ENCODE measurements around the gene PRKCA.

Gene PRKCA

DNA sequence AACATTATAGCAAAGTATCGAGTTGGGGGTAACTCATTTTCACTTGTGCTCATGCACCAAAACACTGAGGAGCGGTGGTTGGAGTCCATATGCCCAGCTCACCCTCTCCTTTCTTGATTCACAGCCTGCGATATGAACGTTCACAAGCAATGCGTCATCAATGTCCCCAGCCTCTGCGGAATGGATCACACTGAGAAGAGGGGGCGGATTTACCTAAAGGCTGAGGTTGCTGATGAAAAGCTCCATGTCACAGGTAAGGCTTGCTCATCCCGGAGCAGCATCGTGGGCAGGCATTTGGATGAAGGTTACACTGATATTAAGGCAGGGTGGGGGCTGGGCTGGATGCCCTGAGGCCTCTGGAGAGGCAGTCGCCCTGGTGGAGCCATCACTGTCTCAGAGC, 342.8 kb downstream of the PRKCA start:
- no peak overlapping the region for H3K4me3 ChIP-seq
- intact Hi-C loops (cut with DNase I; ENCODE audit: low total_unique reads): no loop called here
- no peak overlapping the region for H3K27ac ChIP-seq
- H3K27me3 ChIP-seq: no peaks in the 10 kb centered on the region
- no peaks in the 10 kb centered on the region for H3K9me3 ChIP-seq
- no peak for DNase-seq
- peaks cover 0 to 30% (median 3%) of the 10 kb centered on the region in 4 donors for H3K4me1 ChIP-seq
- TF ChIP-seq, protein P1, sequence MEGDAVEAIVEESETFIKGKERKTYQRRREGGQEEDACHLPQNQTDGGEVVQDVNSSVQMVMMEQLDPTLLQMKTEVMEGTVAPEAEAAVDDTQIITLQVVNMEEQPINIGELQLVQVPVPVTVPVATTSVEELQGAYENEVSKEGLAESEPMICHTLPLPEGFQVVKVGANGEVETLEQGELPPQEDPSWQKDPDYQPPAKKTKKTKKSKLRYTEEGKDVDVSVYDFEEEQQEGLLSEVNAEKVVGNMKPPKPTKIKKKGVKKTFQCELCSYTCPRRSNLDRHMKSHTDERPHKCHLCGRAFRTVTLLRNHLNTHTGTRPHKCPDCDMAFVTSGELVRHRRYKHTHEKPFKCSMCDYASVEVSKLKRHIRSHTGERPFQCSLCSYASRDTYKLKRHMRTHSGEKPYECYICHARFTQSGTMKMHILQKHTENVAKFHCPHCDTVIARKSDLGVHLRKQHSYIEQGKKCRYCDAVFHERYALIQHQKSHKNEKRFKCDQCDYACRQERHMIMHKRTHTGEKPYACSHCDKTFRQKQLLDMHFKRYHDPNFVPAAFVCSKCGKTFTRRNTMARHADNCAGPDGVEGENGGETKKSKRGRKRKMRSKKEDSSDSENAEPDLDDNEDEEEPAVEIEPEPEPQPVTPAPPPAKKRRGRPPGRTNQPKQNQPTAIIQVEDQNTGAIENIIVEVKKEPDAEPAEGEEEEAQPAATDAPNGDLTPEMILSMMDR (IDR thresholded peaks at IDR 0.05): no peak
- H3K36me3 ChIP-seq: peaks cover 0 to 5% (median 0%) of the 10 kb centered on the region in 3 donors

DNA sequence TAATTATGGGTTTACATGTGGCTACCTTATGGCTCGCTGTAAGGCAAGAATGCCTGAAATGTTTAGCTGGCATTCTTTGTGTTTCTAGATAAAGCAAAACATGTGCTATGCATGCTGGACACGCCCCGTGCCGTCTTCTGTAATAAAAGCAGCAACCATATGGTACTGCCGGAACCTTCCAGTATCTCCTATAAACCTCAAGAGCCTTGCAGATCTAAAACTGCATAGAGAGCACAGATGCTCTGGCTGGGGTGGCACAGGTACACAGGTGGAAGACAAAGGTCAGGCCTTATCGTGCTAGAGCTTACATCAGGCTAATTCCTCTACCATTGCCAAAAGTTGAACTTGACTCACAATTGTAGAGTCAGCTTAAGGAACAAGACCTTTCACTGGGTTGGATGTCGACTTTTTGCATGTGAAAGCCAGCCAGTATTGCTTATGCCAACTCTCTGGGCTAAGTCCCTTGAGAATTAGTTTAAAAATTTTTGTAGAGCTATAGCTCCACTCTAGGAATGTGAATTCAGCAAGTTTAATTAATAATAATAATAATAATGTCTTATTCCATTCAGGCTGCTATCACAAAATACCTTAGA, 345.1 kb downstream of the PRKCA start:
- Histone ChIP-seq H3K36me3 (peaks cover 0 to 5% (median 0%) of the 10 kb centered on the region in 3 donors), H3K27ac (no peak overlapping the region), H3K9me3 (no peaks in the 10 kb centered on the region), H3K4me1 (peaks cover 0 to 30% (median 3%) of the 10 kb centered on the region in 4 donors), H3K4me3 (no peak overlapping the region), H3K27me3 (no peaks in the 10 kb centered on the region)
- DNase-seq: no peak
- intact Hi-C loops (cut with DNase I; ENCODE audit: low total_unique reads): no loop called here
- TF ChIP-seq, protein P1 (IDR thresholded peaks at IDR 0.05): no peak

DNA sequence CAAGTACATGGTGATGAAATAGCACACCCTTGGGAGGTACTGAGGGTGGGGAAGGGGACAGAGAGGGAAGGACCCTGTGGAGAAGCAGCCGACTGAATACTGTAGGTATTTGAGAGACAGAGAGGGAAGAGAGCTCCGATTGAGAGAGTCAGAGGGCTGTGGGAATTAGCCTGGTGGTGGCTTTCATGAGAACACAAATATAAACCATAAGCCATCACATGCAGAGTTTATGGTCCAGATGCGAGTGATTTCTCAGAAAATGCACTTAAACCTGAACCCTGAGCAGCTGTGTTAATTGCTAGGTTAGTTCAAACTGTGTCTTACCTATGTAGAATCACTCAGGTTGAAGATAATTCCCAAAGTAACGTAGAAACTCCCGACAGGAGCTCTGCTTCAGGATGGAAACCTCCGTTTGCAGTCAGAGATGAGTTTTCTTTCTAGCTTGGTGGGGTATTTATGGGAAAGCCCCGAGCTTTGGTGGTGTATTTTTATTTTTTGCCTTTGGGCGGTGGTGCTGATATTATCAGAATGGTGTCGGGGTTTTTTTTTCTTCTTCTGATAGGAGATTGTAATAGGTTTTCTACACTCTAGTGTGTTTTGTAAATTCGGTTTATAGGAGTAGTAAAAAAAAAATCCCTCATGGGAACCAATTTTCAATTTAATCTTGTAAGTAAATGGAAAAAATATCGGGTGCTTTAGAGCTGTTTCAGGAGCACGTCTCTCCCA, 347.6 kb downstream of the PRKCA start:
- Histone ChIP-seq H3K27me3 (no peaks in the 10 kb centered on the region), H3K4me1 (peaks cover 0 to 14% (median 0%) of the 10 kb centered on the region in 4 donors), H3K27ac (no peak overlapping the region), H3K9me3 (no peaks in the 10 kb centered on the region), H3K36me3 (peaks cover 0 to 5% (median 0%) of the 10 kb centered on the region in 3 donors), H3K4me3 (no peak overlapping the region)
- TF ChIP-seq, protein P1 (IDR thresholded peaks at IDR 0.05): no peak
- intact Hi-C loops (cut with DNase I; ENCODE audit: low total_unique reads): no loop called here
- no peak for DNase-seq

DNA sequence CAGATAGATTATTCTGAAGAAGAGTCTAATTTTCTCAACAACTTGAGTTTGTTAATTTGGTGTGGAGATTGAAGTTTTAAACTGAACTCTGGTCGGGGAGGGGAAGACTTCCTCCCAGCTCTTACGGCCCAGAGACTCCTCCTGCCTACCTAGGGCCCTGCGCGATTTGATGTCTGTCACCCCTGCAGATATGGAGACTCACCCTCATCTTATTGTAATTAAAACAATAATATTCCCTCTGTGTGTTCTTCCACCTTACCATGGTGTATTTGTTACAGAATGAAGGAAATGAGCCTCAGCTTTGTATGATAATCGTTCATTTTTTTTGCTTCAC, 348.1 kb downstream of the PRKCA start:
- no peak overlapping the region for H3K4me3 ChIP-seq
- H3K36me3 ChIP-seq: peaks cover 0 to 2% (median 0%) of the 10 kb centered on the region in 3 donors
- TF ChIP-seq, protein P1 (IDR thresholded peaks at IDR 0.05): no peak
- intact Hi-C loops (cut with DNase I; ENCODE audit: low total_unique reads): no loop called here
- H3K9me3 ChIP-seq: no peaks in the 10 kb centered on the region
- H3K4me1 ChIP-seq: peaks cover 0 to 14% (median 0%) of the 10 kb centered on the region in 4 donors
- no peak overlapping the region for H3K27ac ChIP-seq
- no peaks in the 10 kb centered on the region for H3K27me3 ChIP-seq
- DNase-seq: no peak

DNA sequence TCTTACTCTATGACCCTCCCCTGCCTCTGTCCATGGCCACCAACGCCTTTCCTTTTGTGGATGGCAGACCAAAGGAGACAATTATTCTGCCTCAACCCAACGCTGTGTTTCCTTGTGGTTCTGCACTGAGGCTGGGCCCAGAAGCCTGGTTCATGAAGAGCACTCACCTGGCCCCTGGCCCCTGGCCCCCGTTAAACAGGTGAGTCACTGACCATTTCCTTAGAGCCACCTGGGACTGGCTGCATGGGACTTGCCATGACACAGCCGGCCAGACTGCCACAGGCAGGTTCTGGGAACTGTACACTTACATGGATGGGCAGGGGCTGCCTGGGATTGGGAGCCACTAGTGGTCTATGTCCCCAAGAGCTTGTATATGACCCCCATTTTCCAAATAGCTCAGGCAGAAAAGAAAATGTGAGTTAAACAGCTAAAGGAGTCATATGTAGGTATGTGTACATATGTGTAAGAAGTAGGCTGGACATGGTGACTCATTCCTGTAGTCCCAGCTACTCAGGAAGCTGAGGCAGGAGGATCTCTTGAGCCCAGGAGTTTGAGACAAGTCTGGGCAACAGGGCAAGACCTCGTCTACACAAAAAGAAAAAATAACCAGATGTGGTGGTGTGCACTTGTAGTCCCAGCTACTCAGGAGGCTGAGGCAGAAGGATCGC, 350.6 kb downstream of the PRKCA start:
- Histone ChIP-seq H3K9me3 (no peaks in the 10 kb centered on the region), H3K4me1 (peaks cover 0 to 3% (median 0%) of the 10 kb centered on the region in 4 donors), H3K4me3 (no peak overlapping the region), H3K27me3 (no peaks in the 10 kb centered on the region), H3K27ac (no peak overlapping the region), H3K36me3 (no peaks in the 10 kb centered on the region)
- intact Hi-C loops (cut with DNase I; ENCODE audit: low total_unique reads): no loop called here
- no peak for DNase-seq
- TF ChIP-seq, protein P1 (IDR thresholded peaks at IDR 0.05): no peak

All from tibial artery (tissue), 4 donors.